ENCODE measurements around the gene SREBF1. TPM values are rescaled to one million over a fixed set of nuclear protein-coding genes. Genes with fewer than 3 reads are reported as not detected.

The SREBF1 gene
- polyA plus RNA-seq, 1 of the 3 experiments (the other 2 are of a cell fraction), result 20.4 TPM

DNA sequence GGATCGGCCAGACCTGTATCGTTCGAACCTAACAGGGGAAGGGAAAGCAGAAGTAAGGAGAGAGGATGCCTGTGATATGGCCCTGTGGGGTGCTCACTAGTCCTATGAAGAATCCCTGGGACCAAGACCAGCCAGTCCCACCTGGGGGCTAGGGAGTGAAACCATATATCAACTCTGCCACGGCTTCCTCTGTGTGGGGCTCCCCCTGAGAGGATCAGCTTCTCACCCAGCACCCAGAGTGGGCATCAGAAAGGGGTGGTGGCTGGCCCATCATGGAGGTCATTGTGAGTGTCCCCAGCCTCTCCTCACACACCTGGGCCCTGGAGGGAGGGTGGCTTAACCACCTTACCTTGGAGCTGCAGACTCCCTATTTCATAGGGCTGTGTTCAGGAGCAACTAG is 30.1 kb upstream of the SREBF1 start:
- Histone ChIP-seq H3K4me2 (no peak overlapping the region), H3K4me1 (ENCODE audit: control insufficient read depth in 1 of 2, insufficient read depth in 2 of 2, low read depth in 1 of 2, low read length in 1 of 2) (peaks cover 0 to 31% of the 10 kb centered on the region in 2 experiments; a peak in 3 of 4 replicates), H3K36me3 (replicated peaks in 1 of 2; ENCODE audit: control insufficient read depth in 1 of 2, insufficient read depth in 2 of 2, low read length in 1 of 2) (peaks cover 17 to 60% of the 10 kb centered on the region in 2 experiments), H3K27ac (ENCODE audit: low read depth in 2 of 2, low read length in 1 of 2) (no peak overlapping the region), H3K79me2 (ENCODE audit: insufficient read depth) (no peaks in the 10 kb centered on the region), H3K9me2 (no peaks in the 10 kb centered on the region), H3K27me3 (ENCODE audit: insufficient read depth) (no peaks in the 10 kb centered on the region), H3F3A (replicated peaks; ENCODE audit: insufficient read depth) (no peaks in the 10 kb centered on the region), H2AFZ (ENCODE audit: low read depth) (no peak overlapping the region), H4K20me1 (ENCODE audit: insufficient read depth) (no peaks in the 10 kb centered on the region), H3K4me3 (ENCODE audit: low read depth in 2 of 2, low read length in 1 of 2) (no peak overlapping the region), H3K9me3 (no peaks in the 10 kb centered on the region), H3K9ac (no peak overlapping the region)
- ChIA-PET POLR2A (no interaction called here), CTCF (interaction anchor here (0.8 to 3.9 kb wide), 4 partner anchors 10 to 55 kb away, joined by 3 to 11 read pairs (median 4); no protein-coding TSS in a partner anchor)
- WGBS (ENCODE audit: low lambda C conversion rate), result 100% methylated on average over 3 of the region's 4 CpGs
- DNase-seq, result no peak
- TF ChIP-seq GATA2 (CRISPR knock-in tag; IDR thresholded peaks at IDR 0.05), result no peak
- TF ChIP-seq, protein P1, sequence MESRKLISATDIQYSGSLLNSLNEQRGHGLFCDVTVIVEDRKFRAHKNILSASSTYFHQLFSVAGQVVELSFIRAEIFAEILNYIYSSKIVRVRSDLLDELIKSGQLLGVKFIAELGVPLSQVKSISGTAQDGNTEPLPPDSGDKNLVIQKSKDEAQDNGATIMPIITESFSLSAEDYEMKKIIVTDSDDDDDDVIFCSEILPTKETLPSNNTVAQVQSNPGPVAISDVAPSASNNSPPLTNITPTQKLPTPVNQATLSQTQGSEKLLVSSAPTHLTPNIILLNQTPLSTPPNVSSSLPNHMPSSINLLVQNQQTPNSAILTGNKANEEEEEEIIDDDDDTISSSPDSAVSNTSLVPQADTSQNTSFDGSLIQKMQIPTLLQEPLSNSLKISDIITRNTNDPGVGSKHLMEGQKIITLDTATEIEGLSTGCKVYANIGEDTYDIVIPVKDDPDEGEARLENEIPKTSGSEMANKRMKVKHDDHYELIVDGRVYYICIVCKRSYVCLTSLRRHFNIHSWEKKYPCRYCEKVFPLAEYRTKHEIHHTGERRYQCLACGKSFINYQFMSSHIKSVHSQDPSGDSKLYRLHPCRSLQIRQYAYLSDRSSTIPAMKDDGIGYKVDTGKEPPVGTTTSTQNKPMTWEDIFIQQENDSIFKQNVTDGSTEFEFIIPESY (IDR thresholded peaks at IDR 0.05; ENCODE audit: borderline replicate concordance, low read depth), result no peak
- TF ChIP-seq, protein P2, sequence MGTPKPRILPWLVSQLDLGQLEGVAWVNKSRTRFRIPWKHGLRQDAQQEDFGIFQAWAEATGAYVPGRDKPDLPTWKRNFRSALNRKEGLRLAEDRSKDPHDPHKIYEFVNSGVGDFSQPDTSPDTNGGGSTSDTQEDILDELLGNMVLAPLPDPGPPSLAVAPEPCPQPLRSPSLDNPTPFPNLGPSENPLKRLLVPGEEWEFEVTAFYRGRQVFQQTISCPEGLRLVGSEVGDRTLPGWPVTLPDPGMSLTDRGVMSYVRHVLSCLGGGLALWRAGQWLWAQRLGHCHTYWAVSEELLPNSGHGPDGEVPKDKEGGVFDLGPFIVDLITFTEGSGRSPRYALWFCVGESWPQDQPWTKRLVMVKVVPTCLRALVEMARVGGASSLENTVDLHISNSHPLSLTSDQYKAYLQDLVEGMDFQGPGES (IDR thresholded peaks at IDR 0.05; ENCODE audit: low read depth, low read length), result no peak
- TF ChIP-seq, protein P3, sequence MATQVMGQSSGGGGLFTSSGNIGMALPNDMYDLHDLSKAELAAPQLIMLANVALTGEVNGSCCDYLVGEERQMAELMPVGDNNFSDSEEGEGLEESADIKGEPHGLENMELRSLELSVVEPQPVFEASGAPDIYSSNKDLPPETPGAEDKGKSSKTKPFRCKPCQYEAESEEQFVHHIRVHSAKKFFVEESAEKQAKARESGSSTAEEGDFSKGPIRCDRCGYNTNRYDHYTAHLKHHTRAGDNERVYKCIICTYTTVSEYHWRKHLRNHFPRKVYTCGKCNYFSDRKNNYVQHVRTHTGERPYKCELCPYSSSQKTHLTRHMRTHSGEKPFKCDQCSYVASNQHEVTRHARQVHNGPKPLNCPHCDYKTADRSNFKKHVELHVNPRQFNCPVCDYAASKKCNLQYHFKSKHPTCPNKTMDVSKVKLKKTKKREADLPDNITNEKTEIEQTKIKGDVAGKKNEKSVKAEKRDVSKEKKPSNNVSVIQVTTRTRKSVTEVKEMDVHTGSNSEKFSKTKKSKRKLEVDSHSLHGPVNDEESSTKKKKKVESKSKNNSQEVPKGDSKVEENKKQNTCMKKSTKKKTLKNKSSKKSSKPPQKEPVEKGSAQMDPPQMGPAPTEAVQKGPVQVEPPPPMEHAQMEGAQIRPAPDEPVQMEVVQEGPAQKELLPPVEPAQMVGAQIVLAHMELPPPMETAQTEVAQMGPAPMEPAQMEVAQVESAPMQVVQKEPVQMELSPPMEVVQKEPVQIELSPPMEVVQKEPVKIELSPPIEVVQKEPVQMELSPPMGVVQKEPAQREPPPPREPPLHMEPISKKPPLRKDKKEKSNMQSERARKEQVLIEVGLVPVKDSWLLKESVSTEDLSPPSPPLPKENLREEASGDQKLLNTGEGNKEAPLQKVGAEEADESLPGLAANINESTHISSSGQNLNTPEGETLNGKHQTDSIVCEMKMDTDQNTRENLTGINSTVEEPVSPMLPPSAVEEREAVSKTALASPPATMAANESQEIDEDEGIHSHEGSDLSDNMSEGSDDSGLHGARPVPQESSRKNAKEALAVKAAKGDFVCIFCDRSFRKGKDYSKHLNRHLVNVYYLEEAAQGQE (IDR thresholded peaks at IDR 0.05; ENCODE audit: low read depth, low read length), result no peak
- no peak for TF ChIP-seq FOXJ3 (CRISPR knock-in tag; IDR thresholded peaks at IDR 0.05)

DNA sequence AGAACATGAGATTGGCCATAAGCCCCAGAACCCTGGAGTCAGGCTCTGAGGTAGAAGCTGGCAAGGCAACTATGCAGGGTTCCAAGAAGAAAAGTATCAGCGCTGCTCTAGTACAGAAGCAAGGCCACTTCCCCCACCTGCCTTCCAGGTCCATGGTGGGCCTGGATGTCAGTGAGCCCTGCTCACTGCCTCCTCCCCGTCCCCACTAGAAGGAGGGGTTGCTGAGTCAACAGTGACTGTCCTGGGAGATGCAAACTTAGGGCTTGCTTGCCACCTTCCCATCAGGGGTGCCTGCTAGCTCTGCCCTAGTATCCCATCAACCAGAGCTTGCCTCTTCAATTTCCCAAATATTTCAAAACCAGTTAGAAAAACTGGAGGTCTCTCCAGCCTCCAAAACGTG is 29.6 kb upstream of the SREBF1 start:
- CTCF ChIA-PET, result interaction anchor here (1.3 to 3.9 kb wide), 3 partner anchors 10 to 55 kb away, joined by 3 to 11 read pairs (median 4); no protein-coding TSS in a partner anchor
- H2AFZ ChIP-seq (ENCODE audit: low read depth), result no peak overlapping the region
- H3K4me3 ChIP-seq (ENCODE audit: low read depth in 2 of 2, low read length in 1 of 2), result no peak overlapping the region
- TF ChIP-seq TCF12 (IDR thresholded peaks at IDR 0.05) (no peak), MEF2A (IDR thresholded peaks at IDR 0.05; ENCODE audit: borderline replicate concordance, low read depth) (no peak), JUND (IDR thresholded peaks at IDR 0.05) (no peak), EP300 (IDR thresholded peaks at IDR 0.05; ENCODE audit: borderline replicate concordance in 1 of 2, low read depth in 1 of 2, low read length in 1 of 2) (no peak), POLR2AphosphoS5 (IDR thresholded peaks at IDR 0.05; ENCODE audit: low read depth, low read length) (no peak), GATA2 (CRISPR knock-in tag; IDR thresholded peaks at IDR 0.05) (no peak), SIN3A (IDR thresholded peaks at IDR 0.05; ENCODE audit: borderline replicate concordance, low read depth, low read length) (no peak), EZH2phosphoT487 (IDR thresholded peaks at IDR 0.05; ENCODE audit: borderline replicate concordance, low read depth) (no peak), MXI1 (IDR thresholded peaks at IDR 0.05; ENCODE audit: low read depth, low read length) (no peak), FOSL2 (IDR thresholded peaks at IDR 0.05; ENCODE audit: borderline replicate concordance, low read depth) (no peak), FOXJ3 (CRISPR knock-in tag; IDR thresholded peaks at IDR 0.05) (no peak)
- TF ChIP-seq, protein P1 (IDR thresholded peaks at IDR 0.05; ENCODE audit: borderline replicate concordance, low read depth), result no peak
- TF ChIP-seq, protein P4, sequence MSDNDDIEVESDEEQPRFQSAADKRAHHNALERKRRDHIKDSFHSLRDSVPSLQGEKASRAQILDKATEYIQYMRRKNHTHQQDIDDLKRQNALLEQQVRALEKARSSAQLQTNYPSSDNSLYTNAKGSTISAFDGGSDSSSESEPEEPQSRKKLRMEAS (IDR thresholded peaks at IDR 0.05; ENCODE audit: low read depth), result no peak
- TF ChIP-seq, protein P5, sequence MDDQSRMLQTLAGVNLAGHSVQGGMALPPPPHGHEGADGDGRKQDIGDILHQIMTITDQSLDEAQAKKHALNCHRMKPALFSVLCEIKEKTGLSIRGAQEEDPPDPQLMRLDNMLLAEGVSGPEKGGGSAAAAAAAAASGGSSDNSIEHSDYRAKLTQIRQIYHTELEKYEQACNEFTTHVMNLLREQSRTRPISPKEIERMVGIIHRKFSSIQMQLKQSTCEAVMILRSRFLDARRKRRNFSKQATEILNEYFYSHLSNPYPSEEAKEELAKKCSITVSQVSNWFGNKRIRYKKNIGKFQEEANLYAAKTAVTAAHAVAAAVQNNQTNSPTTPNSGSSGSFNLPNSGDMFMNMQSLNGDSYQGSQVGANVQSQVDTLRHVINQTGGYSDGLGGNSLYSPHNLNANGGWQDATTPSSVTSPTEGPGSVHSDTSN (IDR thresholded peaks at IDR 0.05), result no peak

More for the DNA sequence above, 29.6 kb upstream of the SREBF1 start:
- Histone ChIP-seq H3K27me3 (ENCODE audit: insufficient read depth) (no peaks in the 10 kb centered on the region), H3K9ac (no peak overlapping the region), H3K79me2 (ENCODE audit: insufficient read depth) (no peaks in the 10 kb centered on the region), H3K9me3 (no peaks in the 10 kb centered on the region), H3F3A (replicated peaks; ENCODE audit: insufficient read depth) (no peaks in the 10 kb centered on the region), H3K4me2 (no peak overlapping the region), H4K20me1 (ENCODE audit: insufficient read depth) (no peaks in the 10 kb centered on the region), H3K27ac (ENCODE audit: low read depth in 2 of 2, low read length in 1 of 2) (no peak overlapping the region), H3K4me1 (ENCODE audit: control insufficient read depth in 1 of 2, insufficient read depth in 2 of 2, low read depth in 1 of 2, low read length in 1 of 2) (peaks cover 0 to 33% of the 10 kb centered on the region in 2 experiments; a peak in 3 of 4 replicates), H3K36me3 (replicated peaks in 1 of 2; ENCODE audit: control insufficient read depth in 1 of 2, insufficient read depth in 2 of 2, low read length in 1 of 2) (peaks cover 17 to 63% of the 10 kb centered on the region in 2 experiments), H3K9me2 (no peaks in the 10 kb centered on the region)
- POLR2A ChIA-PET, result no interaction called here
- no peak for DNase-seq
- 82% methylated on average over 2 of the region's 3 CpGs for WGBS (ENCODE audit: low lambda C conversion rate)
